ENCODE data around the gene TTLL3. TPM values are rescaled to one million over a fixed set of nuclear protein-coding genes. Genes with fewer than 3 reads are reported as not detected.
A peak's percentile ranks its signal among the peaks of the same experiment; 100 is the strongest.

TTLL3 gene
- total and polyA plus RNA-seq, 2 of the 13 experiments (the other 11 are each of a cell fraction or from before 2014, with no cell fraction given), result 9.5 to 51.2 TPM

GRCh38 chr3:9878700-9879099 is 68.6 kb downstream of the TTLL3 start (continued):
- TF ChIP-seq ZNF704 (CRISPR knock-in tag; IDR thresholded peaks at IDR 0.05; ENCODE audit: borderline replicate concordance) (no peak), THAP9 (CRISPR knock-in tag; IDR thresholded peaks at IDR 0.05; ENCODE audit: borderline replicate concordance) (peak; percentile 42; the same call in 1 of the 2 replicates), GABPA (IDR thresholded peaks at IDR 0.05; ENCODE audit: low read depth, low read length) (no peak), GABPA (CRISPR knock-in tag; IDR thresholded peaks at IDR 0.05; ENCODE audit: low read depth) (0 out of 2 replicates have a peak, but pooled peaks have one; percentile 38), ZNF317 (CRISPR knock-in tag; IDR thresholded peaks at IDR 0.05) (no peak), CCAR2 (optimal IDR thresholded peaks at IDR 0.05; ENCODE audit: low read depth, low read length) (no peak), SNAPC5 (CRISPR knock-in tag; IDR thresholded peaks at IDR 0.05; ENCODE audit: borderline replicate concordance) (no peak), ZNF552 (CRISPR knock-in tag; IDR thresholded peaks at IDR 0.05; ENCODE audit: borderline replicate concordance) (no peak), KIAA2018 (CRISPR knock-in tag; IDR thresholded peaks at IDR 0.05; ENCODE audit: borderline replicate concordance) (no peak), SRY (CRISPR knock-in tag; IDR thresholded peaks at IDR 0.05) (0 out of 2 replicates have a peak, but pooled peaks have one; percentile 29), ARID2 (CRISPR knock-in tag; IDR thresholded peaks at IDR 0.05; ENCODE audit: borderline replicate concordance) (no peak), CREBL2 (CRISPR knock-in tag; IDR thresholded peaks at IDR 0.05; ENCODE audit: borderline replicate concordance) (no peak), EP300 (IDR thresholded peaks at IDR 0.05; ENCODE audit: low read depth in 2 of 2, low read length in 2 of 2) (peak in 1 of 2 experiments; percentile 38; a peak in 1 of 4 replicates), EP300 (CRISPR knock-in tag; IDR thresholded peaks at IDR 0.05; ENCODE audit: borderline replicate concordance) (no peak)
- TF ChIP-seq, protein P1, sequence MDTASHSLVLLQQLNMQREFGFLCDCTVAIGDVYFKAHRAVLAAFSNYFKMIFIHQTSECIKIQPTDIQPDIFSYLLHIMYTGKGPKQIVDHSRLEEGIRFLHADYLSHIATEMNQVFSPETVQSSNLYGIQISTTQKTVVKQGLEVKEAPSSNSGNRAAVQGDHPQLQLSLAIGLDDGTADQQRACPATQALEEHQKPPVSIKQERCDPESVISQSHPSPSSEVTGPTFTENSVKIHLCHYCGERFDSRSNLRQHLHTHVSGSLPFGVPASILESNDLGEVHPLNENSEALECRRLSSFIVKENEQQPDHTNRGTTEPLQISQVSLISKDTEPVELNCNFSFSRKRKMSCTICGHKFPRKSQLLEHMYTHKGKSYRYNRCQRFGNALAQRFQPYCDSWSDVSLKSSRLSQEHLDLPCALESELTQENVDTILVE (CRISPR knock-in tag; IDR thresholded peaks at IDR 0.05), result no peak

All from HepG2 (cell line).